Heart right ventricle (tissue), 16 donors: Measurements from ENCODE around the gene SLC35E4. TPM values are rescaled to one million over a fixed set of nuclear protein-coding genes. Genes with fewer than 3 reads are reported as not detected.
"Not testable (repeated sequence)": the region's sequence is repeated elsewhere in the genome, so short reads cannot be mapped to it uniquely, and the experiment has no call there.

Experiments used
- ATAC-seq, 8 donors: fragments of 200-7000 bp; cut with Tn5 transposase; one replicate each; pipeline ENCODE4 v1.9.1; 2020; ENCODE audit warnings: mild to moderate bottlenecking in 8 of 8, moderate library complexity in 8 of 8, moderate number of reproducible peaks in 1 of 8
- DNase-seq, 2 donors: peaks; one replicate each; pipeline ENCODE4 v3.0.0-alpha.2; 2020
- H3K27ac ChIP-seq, 10 donors: fragments of 200-600 bp; sonication (generic) in 2 of 10; one replicate each; pipeline versions ENCODE4 v1.5.0 to v1.8.0; 2020 to 2022; ENCODE audit warnings: mild to moderate bottlenecking in 3 of 10
- H3K27me3 ChIP-seq, 7 donors: fragments of 200-600 bp; one replicate each; pipeline ENCODE4 v1.8.0; 2021 to 2022; ENCODE audit warnings: mild to moderate bottlenecking in 2 of 7
- H3K36me3 ChIP-seq, 9 donors: fragments of 200-600 bp; sonication (generic) in 1 of 9; one replicate each; pipeline versions ENCODE4 v1.5.0 to v1.8.0; 2020 to 2022; ENCODE audit warnings: mild to moderate bottlenecking in 2 of 9
- H3K4me1 ChIP-seq, 9 donors: fragments of 200-600 bp; sonication (generic) in 1 of 9; one replicate each; pipeline versions ENCODE4 v1.5.0 to v1.8.0; 2020 to 2022; ENCODE audit warnings: mild to moderate bottlenecking in 4 of 9
- H3K4me3 ChIP-seq, 10 donors: fragments of 200-600 bp; sonication (generic) in 2 of 10; one replicate each; pipeline versions ENCODE4 v1.5.0 to v1.8.0; 2020 to 2022; ENCODE audit warnings: mild to moderate bottlenecking in 7 of 10, moderate library complexity in 2 of 10
- H3K9me3 ChIP-seq, 11 donors: fragments of 200-600 bp in 10 of 11; sonication (generic) in 2 of 11; one replicate each; pipeline versions ENCODE4 v1.5.0 to v1.8.0; 2013 to 2022; ENCODE audit warnings: mild to moderate bottlenecking in 2 of 11, control low read depth in 1 of 11, moderate library complexity in 1 of 11
- CTCF ChIP-seq, 9 donors: fragments of 200-600 bp; sonication (generic) in 2 of 9; IDR thresholded peaks; one replicate each; pipeline versions ENCODE4 v1.5.0 to v1.8.0; 2021 to 2022; ENCODE audit warnings: antibody characterized with exemption in 9 of 9, mild to moderate bottlenecking in 5 of 9, moderate library complexity in 1 of 9
- WGBS, 2 donors: extraction: QIAGEN DNeasy Blood & Tissue Kit; methylation state at CpG; one replicate each; pipeline ENCODE4 v1.1.7; 2013; ENCODE audit warnings: inconsistent platforms in 1 of 2; 5-methylcytosine and 5-hydroxymethylcytosine counted together
- intact Hi-C, 10 donors: fragments of 100-400 bp; cut with DNase I; formaldehyde crosslinking; loops; one replicate each; pipeline versions ENCODE4 v1.11.1 to v1.14.2; 2022
- polyA plus RNA-seq, 2 donors: library from polyadenylated mRNA; stranded (reverse); fragments of 200-250 nt; gene quantifications; one replicate each; pipeline ENCODE4 v1.2.3, GENCODE V29; 2013
- total RNA-seq, 10 donors: library from RNA; stranded (reverse); fragmentation: NEBNext Ultra II Directional in 3 of 10; extraction: Animal tissue kit (Norgen Biotek cat#: 25700) in 3 of 10; gene quantifications; one replicate each; pipeline versions ENCODE4 v1.2.1 to v1.2.4, GENCODE V29; 2021 to 2023
- donor health status: Arrhythmogenic right ventricular cardiomyopathy.
- donor health status: ischemic (EF 13 %, LVEDD 7.1; RV severe dilation, severe dysfunction).
- donor health status: healthy with polysubstance abuse.
- donor health status: DM: no; HTN: yes; CAD: no.
- donor health status: DM: no; HTN: no; CAD: no.
- donor health status: ischemic (EF 25% LVEDD 6.9; RV normal size, moderate dysfunction).
- donor health status: ischemic (EF 25% LVEDD 5.7; RV mildly dilated, moderate dysfunction).
- donor health status: healthy.
- donor health status: DM: yes; HTN: yes; CAD: no.
- donor health status: Ischemic cardiomyopathy.
- donor health status: ischemic (EF 35%, LVEDD 5.7; RV mildly dilated, moderate dysfunction).
- donor health status: nonischemic (EF 11% LVEDD 7.7; RV severe dilation, severe dysfunction).
- donor health status: DM: yes; HTN: yes; CAD: no.
- donor health status: PGD.
- donor health status: ischemic (EF 29% LVEDD 5.4; RV normal size, mild dysfunction).
- donor health status: nonischemic (EF 23%, LVEDD 6.1; RV moderate dilation, normal function).

SLC35E4 gene
- total and polyA plus RNA-seq, 12 donors = 1.8 to 6.0 (median 3.3) TPM

GRCh38 chr22:30673136-30673535 is 37.6 kb downstream of the SLC35E4 start:
- H3K4me3 ChIP-seq = no peak overlapping the region
- TF ChIP-seq CTCF (IDR thresholded peaks at IDR 0.05) = no peak
- DNase-seq (no peak), ATAC-seq (no peak)
- peaks cover 0 to 8% (median 0%) of the 10 kb centered on the region in 7 donors for H3K27me3 ChIP-seq
- WGBS, 2 donors = 89 to 92% methylated on average over 4 of the region's 4 CpGs
- no peaks in the 10 kb centered on the region for H3K36me3 ChIP-seq
- no peak overlapping the region for H3K27ac ChIP-seq
- intact Hi-C loops = no loop called here
- peaks cover 0 to 5% (median 3%) of the 10 kb centered on the region in 9 donors for H3K4me1 ChIP-seq
- no peaks in the 10 kb centered on the region for H3K9me3 ChIP-seq

GRCh38 chr22:30674482-30674881 is 38.9 kb downstream of the SLC35E4 start:
- Histone ChIP-seq H3K9me3 (no peaks in the 10 kb centered on the region), H3K4me1 (no peaks in the 10 kb centered on the region), H3K27me3 (peaks cover 0 to 8% (median 0%) of the 10 kb centered on the region in 7 donors), H3K27ac (no peak overlapping the region), H3K36me3 (no peaks in the 10 kb centered on the region), H3K4me3 (no peak overlapping the region)
- 86 to 91% methylated on average over 6 of the region's 6 CpGs for WGBS, 2 donors
- intact Hi-C loops = no loop called here
- DNase-seq (no peak), ATAC-seq (no peak)
- TF ChIP-seq CTCF (IDR thresholded peaks at IDR 0.05) = no peak

GRCh38 chr22:30675436-30675835 is 39.9 kb downstream of the SLC35E4 start:
- no peak for TF ChIP-seq CTCF (IDR thresholded peaks at IDR 0.05)

GRCh38 chr22:30676565-30676964 is 41.0 kb downstream of the SLC35E4 start:
- H3K27me3 ChIP-seq, H3K9me3 ChIP-seq, H3K36me3 ChIP-seq, H3K27ac ChIP-seq, DNase-seq, intact Hi-C loops, H3K4me3 ChIP-seq, ATAC-seq: not testable (repeated sequence)
- WGBS, 2 donors = 70% methylated on average over 3 of the region's 3 CpGs
- H3K4me1 ChIP-seq = peaks cover 0 to 11% (median 0%) of the 10 kb centered on the region in 9 donors

More at GRCh38 chr22:30675436-30675835, 39.9 kb downstream of the SLC35E4 start:
- DNase-seq (no peak), ATAC-seq (no peak)
- WGBS, 2 donors = 68 to 78% methylated on average over 9 of the region's 9 CpGs
- intact Hi-C loops = no loop called here
- Histone ChIP-seq H3K27me3 (peaks cover 0 to 8% (median 0%) of the 10 kb centered on the region in 7 donors), H3K4me3 (no peak overlapping the region), H3K27ac (no peak overlapping the region), H3K4me1 (peaks cover 0 to under 1% (median 0%) of the 10 kb centered on the region in 9 donors), H3K9me3 (no peaks in the 10 kb centered on the region), H3K36me3 (no peaks in the 10 kb centered on the region)

GRCh38 chr22:30679895-30680690 is 44.5 kb downstream of the SLC35E4 start:
- not testable (repeated sequence) for H3K9me3 ChIP-seq, ATAC-seq
- 84 to 86% methylated on average over 12 of the region's 12 CpGs for WGBS, 2 donors

More at GRCh38 chr22:30679895-30680690, 44.5 kb downstream of the SLC35E4 start:
- H3K27ac ChIP-seq, H3K36me3 ChIP-seq, intact Hi-C loops, H3K27me3 ChIP-seq, DNase-seq, H3K4me3 ChIP-seq: not testable (repeated sequence)
- peaks cover 0 to 13% (median 0%) of the 10 kb centered on the region in 9 donors for H3K4me1 ChIP-seq
